DOHH2 (cell line): ENCODE data around the gene INPP4A.

ENCODE experiments used
- EZH2phosphoT487 ChIP-seq: fragments of 200-600 bp; sonication (generic); IDR thresholded peaks from 2 replicates; pipeline ENCODE4 v1.6.1; 2017; ENCODE audit warnings: borderline replicate concordance, mild to moderate bottlenecking, antibody characterized with exemption, low read length, moderate library complexity, mixed read lengths
- TF ChIP-seq, protein P1 (sequence below): fragments of 200-600 bp; sonication (generic); IDR thresholded peaks from one replicate; pipeline ENCODE4 v1.5.1; 2014; ENCODE audit warnings: antibody characterized with exemption, mild to moderate bottlenecking, low read depth, low read length; ENCODE audit not compliant: poor library complexity, severe bottlenecking

DNA sequence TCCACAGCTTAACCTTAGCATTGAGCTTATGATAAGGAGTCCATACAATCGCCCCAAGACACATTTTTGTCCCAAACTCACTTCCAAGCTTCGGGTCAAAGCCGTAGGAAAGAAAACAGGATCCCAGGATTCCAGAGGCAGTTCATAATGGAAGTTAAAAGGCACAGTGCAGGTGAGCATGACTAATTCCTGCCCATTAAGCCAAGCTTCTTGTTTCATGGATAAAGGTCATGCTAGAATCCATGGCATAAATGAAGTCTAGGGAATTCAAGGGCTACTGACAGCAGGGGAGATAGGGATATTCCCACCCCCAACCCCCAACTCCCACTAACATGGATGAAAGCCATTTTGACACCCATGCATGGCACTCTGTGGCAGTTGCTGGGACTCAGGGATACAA is 10.2 kb upstream of the INPP4A start:
- TF ChIP-seq, protein P1, sequence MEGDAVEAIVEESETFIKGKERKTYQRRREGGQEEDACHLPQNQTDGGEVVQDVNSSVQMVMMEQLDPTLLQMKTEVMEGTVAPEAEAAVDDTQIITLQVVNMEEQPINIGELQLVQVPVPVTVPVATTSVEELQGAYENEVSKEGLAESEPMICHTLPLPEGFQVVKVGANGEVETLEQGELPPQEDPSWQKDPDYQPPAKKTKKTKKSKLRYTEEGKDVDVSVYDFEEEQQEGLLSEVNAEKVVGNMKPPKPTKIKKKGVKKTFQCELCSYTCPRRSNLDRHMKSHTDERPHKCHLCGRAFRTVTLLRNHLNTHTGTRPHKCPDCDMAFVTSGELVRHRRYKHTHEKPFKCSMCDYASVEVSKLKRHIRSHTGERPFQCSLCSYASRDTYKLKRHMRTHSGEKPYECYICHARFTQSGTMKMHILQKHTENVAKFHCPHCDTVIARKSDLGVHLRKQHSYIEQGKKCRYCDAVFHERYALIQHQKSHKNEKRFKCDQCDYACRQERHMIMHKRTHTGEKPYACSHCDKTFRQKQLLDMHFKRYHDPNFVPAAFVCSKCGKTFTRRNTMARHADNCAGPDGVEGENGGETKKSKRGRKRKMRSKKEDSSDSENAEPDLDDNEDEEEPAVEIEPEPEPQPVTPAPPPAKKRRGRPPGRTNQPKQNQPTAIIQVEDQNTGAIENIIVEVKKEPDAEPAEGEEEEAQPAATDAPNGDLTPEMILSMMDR: no peak
- no peak for TF ChIP-seq EZH2phosphoT487
